HG03175 (cell line): Measurements from ENCODE around the gene AIFM2.

Experiments
- ATAC-seq: cut with Tn5 transposase; IDR thresholded peaks from one replicate; pipeline ENCODE4 v1.9.1; 2021; ENCODE audit warnings: mild to moderate bottlenecking, moderate library complexity; ENCODE audit not compliant: unreplicated experiment

AIFM2 gene

GRCh38 chr10:70063418-70064098, 69.1 kb downstream of the AIFM2 start:
- no peak for ATAC-seq
